HL-60 (cell line): ENCODE results near the gene TRAPPC11.

Experiments used
- CTCF ChIP-seq: IDR thresholded peaks from one replicate; pipeline ENCODE4 v1.5.1; 2011; ENCODE audit warnings: low read length, control low read depth, inconsistent platforms; ENCODE audit not compliant: insufficient read depth
- POLR2AphosphoS5 ChIP-seq: IDR thresholded peaks from 2 replicates; pipeline ENCODE4 v1.6.1; 2012; ENCODE audit warnings: low read depth
- REST ChIP-seq: IDR thresholded peaks from 2 replicates; pipeline ENCODE4 v1.6.1; 2012; ENCODE audit warnings: low read depth; ENCODE audit not compliant: insufficient replicate concordance

- no peak for TF ChIP-seq CTCF
- TF ChIP-seq POLR2AphosphoS5 = no peak
- no peak for TF ChIP-seq REST
These were observed 96.5 kb downstream of the TRAPPC11 start for GRCh38 chr4:183755596-183755995.
